AG04449 (cell line): Measurements from ENCODE around the gene RABGGTA.
"Not testable (repeated sequence)": the region's sequence is repeated elsewhere in the genome, so short reads cannot be mapped to it uniquely, and the experiment has no call there.

ENCODE experiments used
- CTCF ChIA-PET: fragments of 350-600 bp; formaldehyde crosslinking; extraction: SDS; loops from one replicate; lab custom pipeline; 2021; ENCODE audit warnings: antibody characterized with exemption; lab: Yijun Ruan, JAX
- POLR2A ChIA-PET: fragments of 400-600, 350-600 bp; formaldehyde crosslinking; extraction: SDS; loops from one replicate; lab custom pipeline; 2020; ENCODE audit warnings: antibody characterized with exemption, inconsistent platforms; lab: Yijun Ruan, JAX
- DNase-seq: peaks from one replicate; pipeline ENCODE4 v3.0.0-alpha.2; 2010; ENCODE audit warnings: low read depth, low spot score
- H3K4me3 ChIP-seq: 2 replicates; pipeline ENCODE4 v1.5.1; 2011; ENCODE audit warnings: low read depth, mild to moderate bottlenecking, control low read depth, low read length
- TF ChIP-seq, protein P1 (sequence below): IDR thresholded peaks from one replicate; pipeline ENCODE4 v1.5.1; 2011; ENCODE audit warnings: mild to moderate bottlenecking, moderate library complexity, low read length, control low read depth, inconsistent platforms; ENCODE audit not compliant: insufficient read depth; ENCODE audit errors: missing control alignments

The RABGGTA gene

GRCh38 chr14:24219080-24219479 lies 52.3 kb downstream of the RABGGTA start:
- ChIA-PET CTCF (interaction anchor here (0.9 to 4.2 kb wide), 5 partner anchors 24 to 89 kb away, joined by 3 to 38 read pairs (median 8); partner anchors contain the start of genes CIDEB and RABGGTA), POLR2A (no interaction called here)
- H3K4me3 ChIP-seq: no peak overlapping the region
- TF ChIP-seq, protein P1, sequence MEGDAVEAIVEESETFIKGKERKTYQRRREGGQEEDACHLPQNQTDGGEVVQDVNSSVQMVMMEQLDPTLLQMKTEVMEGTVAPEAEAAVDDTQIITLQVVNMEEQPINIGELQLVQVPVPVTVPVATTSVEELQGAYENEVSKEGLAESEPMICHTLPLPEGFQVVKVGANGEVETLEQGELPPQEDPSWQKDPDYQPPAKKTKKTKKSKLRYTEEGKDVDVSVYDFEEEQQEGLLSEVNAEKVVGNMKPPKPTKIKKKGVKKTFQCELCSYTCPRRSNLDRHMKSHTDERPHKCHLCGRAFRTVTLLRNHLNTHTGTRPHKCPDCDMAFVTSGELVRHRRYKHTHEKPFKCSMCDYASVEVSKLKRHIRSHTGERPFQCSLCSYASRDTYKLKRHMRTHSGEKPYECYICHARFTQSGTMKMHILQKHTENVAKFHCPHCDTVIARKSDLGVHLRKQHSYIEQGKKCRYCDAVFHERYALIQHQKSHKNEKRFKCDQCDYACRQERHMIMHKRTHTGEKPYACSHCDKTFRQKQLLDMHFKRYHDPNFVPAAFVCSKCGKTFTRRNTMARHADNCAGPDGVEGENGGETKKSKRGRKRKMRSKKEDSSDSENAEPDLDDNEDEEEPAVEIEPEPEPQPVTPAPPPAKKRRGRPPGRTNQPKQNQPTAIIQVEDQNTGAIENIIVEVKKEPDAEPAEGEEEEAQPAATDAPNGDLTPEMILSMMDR: no peak
- DNase-seq: no peak

GRCh38 chr14:24216876-24217275 lies 54.5 kb downstream of the RABGGTA start:
- DNase-seq, H3K4me3 ChIP-seq, POLR2A ChIA-PET: not testable (repeated sequence)
- CTCF ChIA-PET: interaction anchor here (1.3 to 5.3 kb wide), 8 partner anchors 11 to 91 kb away, joined by 3 to 89 read pairs (median 6); partner anchors contain the start of genes CIDEB, DHRS1, LTB4R2 and NOP9

GRCh38 chr14:24216345-24216699 lies 55.1 kb downstream of the RABGGTA start:
- CTCF ChIA-PET: interaction anchor here (0.8 to 5.3 kb wide), 16 partner anchors 8 to 117 kb away, joined by 3 to 89 read pairs (median 5); partner anchors contain the start of genes CIDEB, DHRS1, GMPR2 and LTB4R2
- POLR2A ChIA-PET: interaction anchor here (0.7 to 1.4 kb wide), 5 partner anchors 10 to 159 kb away, joined by 3 to 5 read pairs (median 3); partner anchors contain the start of genes PCK2 and TINF2
- peak overlapping the region; percentile 90 for H3K4me3 ChIP-seq
- TF ChIP-seq, protein P1: no peak
- DNase-seq: no peak
